ENCODE results near the gene MAP4K3.
A peak's percentile ranks its signal among the peaks of the same experiment; 100 is the strongest.

Gene MAP4K3

GRCh38 chr2:39436592-39437521 lies at the start of gene MAP4K3:
Gene MAP4K3, minus strand, starts transcription at chr2:39437285. Its CDS starts 298 bp downstream, at chr2:39436987.
- DNase-seq: peak; percentile 81 to 87

- DNase-seq: no peak
These were observed 49.0 kb upstream of the MAP4K3 start for GRCh38 chr2:39486071-39486470.

GRCh38 chr2:39484620-39485495 lies 47.8 kb upstream of the MAP4K3 start:
- DNase-seq: no peak

- DNase-seq: no peak
These were observed 47.1 kb upstream of the MAP4K3 start for GRCh38 chr2:39484206-39484605.

- no peak for DNase-seq
These were observed 46.4 kb upstream of the MAP4K3 start for GRCh38 chr2:39483534-39483933.

GRCh38 chr2:39481611-39482010 lies 44.5 kb upstream of the MAP4K3 start:
- no peak for DNase-seq

GRCh38 chr2:39479696-39480095 lies 42.6 kb upstream of the MAP4K3 start:
- no peak for DNase-seq

- DNase-seq: no peak
These were observed 42.1 kb upstream of the MAP4K3 start for GRCh38 chr2:39479053-39479670.

GRCh38 chr2:39476524-39476923 lies 39.4 kb upstream of the MAP4K3 start:
- DNase-seq: no peak

GRCh38 chr2:39475006-39475405 lies 37.9 kb upstream of the MAP4K3 start:
- DNase-seq: no peak

GRCh38 chr2:39470580-39470979 lies 33.5 kb upstream of the MAP4K3 start:
- no peak for DNase-seq

- DNase-seq: peak in 1 of 2 donors; percentile 25
These were observed 32.7 kb upstream of the MAP4K3 start for GRCh38 chr2:39469807-39470206.

GRCh38 chr2:39468579-39469451 lies 31.7 kb upstream of the MAP4K3 start:
- DNase-seq: no peak

GRCh38 chr2:39466311-39466710 lies 29.2 kb upstream of the MAP4K3 start:
- DNase-seq: no peak

- no peak for DNase-seq
These were observed 27.8 kb upstream of the MAP4K3 start for GRCh38 chr2:39464864-39465263.

- DNase-seq: no peak
These were observed 18.7 kb upstream of the MAP4K3 start for GRCh38 chr2:39455826-39456225.

GRCh38 chr2:39452396-39452795 lies 15.3 kb upstream of the MAP4K3 start:
- no peak for DNase-seq

- no peak for DNase-seq
These were observed 14.9 kb upstream of the MAP4K3 start for GRCh38 chr2:39451954-39452353.

- DNase-seq: no peak
These were observed 11.1 kb upstream of the MAP4K3 start for GRCh38 chr2:39448169-39448502.

- DNase-seq: no peak
These were observed 10.4 kb upstream of the MAP4K3 start for GRCh38 chr2:39447266-39448168.

- DNase-seq: no peak
These were observed 8.8 kb upstream of the MAP4K3 start for GRCh38 chr2:39445934-39446333.
